ENCODE measurements around the gene SCN3B. TPM values are rescaled to one million over a fixed set of nuclear protein-coding genes. Genes with fewer than 3 reads are reported as not detected.

The SCN3B gene
- 1.7 TPM for total RNA-seq
- long read RNA-seq, result 0 reads

DNA sequence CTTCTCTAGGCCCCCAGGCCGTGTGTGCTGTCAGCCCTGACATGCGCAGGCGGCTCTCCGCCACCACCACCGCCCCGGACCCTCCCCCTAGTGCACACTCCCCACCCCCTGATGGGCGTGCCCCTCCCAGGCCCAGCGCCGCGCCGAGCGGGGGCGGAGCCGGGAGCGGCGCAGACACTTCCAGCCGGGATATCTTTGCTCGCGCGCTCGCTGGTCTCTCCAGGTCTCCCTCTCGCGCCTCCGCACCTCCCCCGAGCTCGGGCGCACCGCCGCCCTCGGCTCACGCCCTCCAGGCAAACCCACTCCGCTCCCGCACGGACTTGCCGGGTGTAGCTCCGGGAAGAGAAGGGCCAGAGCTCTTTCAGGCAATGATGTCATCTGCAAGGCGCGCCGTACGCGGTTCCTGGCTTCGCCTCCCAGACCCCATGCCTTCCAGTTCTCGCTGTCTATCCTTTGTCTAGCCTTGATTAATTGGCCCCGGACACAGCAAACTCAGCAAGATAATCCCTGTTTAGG is at the start of gene SCN3B:
Gene SCN3B (minus strand): TSS at position 59 of the 516 bp plus-strand sequence. CDS start 823 bp downstream, outside the sequence.
- peak; percentile 98 for ATAC-seq
- peak; percentile 79 for DNase-seq
- intact Hi-C loops (cut with micrococcal nuclease), result no loop called here

- intact Hi-C loops (cut with micrococcal nuclease), result no loop called here
- DNase-seq, result no peak
- no peak for ATAC-seq
These were observed 48.3 kb upstream of the SCN3B start for GRCh38 chr11:123702696-123703095.

DNA sequence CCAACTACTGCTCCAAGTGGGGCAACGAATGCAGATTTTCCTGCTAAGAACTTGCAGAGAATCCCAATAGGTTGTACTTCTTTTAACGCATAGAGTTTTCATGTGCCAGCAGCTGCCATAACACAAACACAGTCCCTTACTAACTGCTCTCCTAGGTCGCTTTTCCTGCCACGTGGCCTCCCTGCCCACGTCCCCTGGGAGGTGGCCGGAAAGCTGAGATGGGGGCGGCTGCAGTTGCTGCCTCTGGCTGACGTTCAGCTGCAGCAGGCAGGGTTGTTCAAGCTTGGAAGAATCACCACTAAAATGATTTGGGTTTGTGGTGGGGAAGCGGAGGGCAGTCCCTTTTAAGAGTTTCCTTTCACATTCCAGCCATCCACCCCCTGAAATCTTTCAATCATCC is 47.7 kb upstream of the SCN3B start:
- peak; percentile 30 for DNase-seq
- intact Hi-C loops (cut with micrococcal nuclease), result no loop called here
- no peak for ATAC-seq

DNA sequence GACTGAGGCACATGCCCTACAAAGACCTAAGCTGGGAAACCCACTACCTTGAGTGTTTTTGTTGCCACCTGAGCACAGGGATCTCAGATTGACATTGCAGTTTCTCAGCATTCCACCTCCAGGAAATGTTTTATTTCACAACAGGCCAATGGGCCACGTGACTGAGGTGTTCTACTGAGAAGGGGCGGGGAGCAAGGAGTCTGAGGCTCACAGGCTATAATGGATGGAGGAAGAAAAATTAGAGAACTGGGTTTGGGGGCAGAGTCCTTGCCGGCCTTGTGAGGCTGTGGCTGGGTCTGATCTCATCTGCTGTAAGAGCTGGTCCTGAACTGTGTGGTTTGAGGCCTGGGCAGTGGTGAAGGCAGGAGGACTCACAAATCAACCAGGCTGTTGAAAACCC is 46.3 kb upstream of the SCN3B start:
- intact Hi-C loops (cut with micrococcal nuclease), result no loop called here
- ATAC-seq (no peak), DNase-seq (no peak)

DNA sequence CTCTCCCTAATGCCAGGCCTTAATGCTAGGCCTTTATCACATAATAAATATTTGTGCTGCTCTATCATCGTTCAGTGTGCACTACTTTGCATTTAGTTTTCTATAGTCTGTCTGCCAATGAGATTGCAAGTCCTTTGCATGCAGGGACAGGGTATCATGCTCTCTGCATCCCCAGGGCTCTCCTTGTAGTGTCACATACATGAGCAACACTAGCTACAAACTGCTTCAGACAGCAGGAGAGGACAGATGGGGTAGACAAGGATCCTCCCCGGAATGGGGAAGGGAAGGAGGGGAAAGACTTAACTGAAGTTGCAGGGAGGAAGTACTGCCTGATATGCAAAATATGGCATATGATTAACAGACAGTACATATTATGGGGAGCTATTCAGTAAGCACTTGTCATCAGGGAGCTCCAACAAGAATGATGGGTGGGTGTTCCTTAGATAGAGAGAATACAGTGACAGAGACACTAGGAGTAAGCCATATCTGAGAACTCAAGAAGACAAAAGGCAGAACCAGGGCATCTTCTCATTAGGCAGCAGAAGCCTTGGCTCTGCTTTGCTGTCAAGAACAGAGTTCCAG is 44.2 kb upstream of the SCN3B start:
- ATAC-seq (no peak), DNase-seq (no peak)
- intact Hi-C loops (cut with micrococcal nuclease), result no loop called here

- no peak for DNase-seq
- ATAC-seq, result no peak
- intact Hi-C loops (cut with micrococcal nuclease), result no loop called here
These were observed 41.8 kb upstream of the SCN3B start for GRCh38 chr11:123696183-123696582.

- no peak for DNase-seq
- intact Hi-C loops (cut with micrococcal nuclease), result no loop called here
- no peak for ATAC-seq
These were observed 40.8 kb upstream of the SCN3B start for GRCh38 chr11:123695231-123695630.

DNA sequence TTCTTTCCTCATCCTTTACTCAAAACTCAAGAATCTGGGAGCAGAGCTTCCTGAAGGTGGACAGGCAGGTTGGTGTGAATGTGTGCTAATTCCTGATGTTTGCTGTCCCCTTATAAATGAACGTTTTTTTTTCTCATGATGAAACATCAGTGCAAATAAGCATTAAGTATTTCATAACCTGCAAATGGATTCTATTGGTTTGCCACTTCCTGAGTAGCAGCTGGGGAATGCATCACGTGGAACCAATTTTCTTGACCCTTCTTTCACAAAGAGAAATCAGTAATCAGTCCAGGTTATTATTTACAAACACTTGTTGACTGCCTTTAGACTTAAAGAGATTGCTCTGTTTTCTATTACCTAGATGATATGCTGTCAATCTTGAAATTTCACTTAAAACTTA is 40.1 kb upstream of the SCN3B start:
- intact Hi-C loops (cut with micrococcal nuclease), result no loop called here
- ATAC-seq (no peak), DNase-seq (no peak)

GRCh38 chr11:123692961-123693360 is 38.5 kb upstream of the SCN3B start:
- DNase-seq (no peak), ATAC-seq (no peak)
- intact Hi-C loops (cut with micrococcal nuclease), result no loop called here

DNA sequence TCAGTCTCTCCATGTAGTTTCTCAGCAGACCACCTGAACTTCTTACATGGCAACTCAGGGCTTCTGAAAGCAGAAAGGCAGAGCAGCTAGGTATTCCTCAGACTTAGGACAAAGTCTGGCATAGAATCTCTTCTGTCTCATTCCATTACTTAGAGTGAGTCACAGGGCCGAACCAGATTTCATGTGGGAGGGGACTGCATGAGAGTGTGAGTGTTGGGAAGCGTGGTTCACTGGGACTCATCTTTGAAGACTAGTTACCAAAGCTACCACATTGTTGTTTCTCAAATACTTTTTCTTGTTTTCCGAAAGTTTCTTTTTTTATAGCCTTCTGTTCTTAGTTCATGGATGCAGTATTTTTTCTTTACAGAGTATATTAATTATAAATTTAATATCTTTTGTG is 36.1 kb upstream of the SCN3B start:
- no peak for DNase-seq
- intact Hi-C loops (cut with micrococcal nuclease), result no loop called here
- ATAC-seq, result no peak

DNA sequence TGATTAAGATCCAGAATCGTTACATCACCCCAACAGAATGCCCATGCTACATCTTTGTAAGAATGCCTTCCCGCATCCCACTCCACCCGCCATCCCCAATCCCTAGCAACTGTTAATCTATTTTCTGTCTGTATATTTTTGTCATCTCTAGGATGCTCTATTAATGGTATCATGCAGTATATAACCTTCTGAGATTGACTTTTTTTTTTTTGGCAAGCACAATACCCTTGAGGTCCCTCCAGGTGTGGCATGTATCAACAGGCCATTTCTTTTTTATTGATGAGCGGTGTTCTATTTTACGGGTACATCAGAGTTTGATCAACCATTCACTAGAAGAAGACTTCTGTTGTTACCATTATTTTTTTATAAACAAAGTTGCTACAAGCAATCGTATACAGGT is 30.2 kb upstream of the SCN3B start:
- ATAC-seq, result no peak
- intact Hi-C loops (cut with micrococcal nuclease), result no loop called here
- DNase-seq, result no peak

DNA sequence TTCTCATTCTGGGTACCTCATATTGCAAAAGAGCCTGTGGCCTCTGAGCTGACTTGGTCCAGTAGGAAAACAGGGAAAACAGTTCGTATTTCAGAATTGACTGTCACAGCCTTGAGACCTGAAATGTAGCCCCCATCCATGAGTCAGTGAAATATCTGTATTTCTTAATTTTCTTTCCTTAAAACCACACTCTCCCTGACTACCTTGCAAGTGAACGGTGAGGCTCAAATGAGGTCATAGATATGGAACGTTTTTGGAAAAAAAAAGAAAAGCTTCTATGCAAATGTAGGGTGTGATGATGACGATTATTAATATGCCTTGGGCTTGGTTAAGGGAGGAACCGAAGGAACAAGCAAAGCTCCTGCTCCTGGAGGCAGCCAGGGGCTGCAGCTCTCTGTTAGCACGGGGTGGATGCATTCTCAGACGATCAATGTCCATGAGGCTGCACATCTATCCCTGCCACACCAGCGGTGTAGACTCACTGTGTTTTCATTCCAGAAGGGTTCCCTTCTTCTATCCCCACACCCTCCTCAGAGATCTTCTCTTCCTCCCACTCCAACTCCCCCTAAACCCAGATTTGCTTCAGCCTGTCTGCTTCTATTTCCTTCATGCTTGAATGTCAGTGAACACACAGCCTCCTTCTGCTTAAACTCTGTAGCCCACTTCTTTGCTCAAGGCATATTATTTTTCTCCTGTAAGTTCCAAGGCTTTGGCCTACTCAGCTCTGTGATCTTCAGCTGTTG is 29.2 kb upstream of the SCN3B start:
- no peak for ATAC-seq
- DNase-seq, result no peak
- intact Hi-C loops (cut with micrococcal nuclease), result no loop called here

DNA sequence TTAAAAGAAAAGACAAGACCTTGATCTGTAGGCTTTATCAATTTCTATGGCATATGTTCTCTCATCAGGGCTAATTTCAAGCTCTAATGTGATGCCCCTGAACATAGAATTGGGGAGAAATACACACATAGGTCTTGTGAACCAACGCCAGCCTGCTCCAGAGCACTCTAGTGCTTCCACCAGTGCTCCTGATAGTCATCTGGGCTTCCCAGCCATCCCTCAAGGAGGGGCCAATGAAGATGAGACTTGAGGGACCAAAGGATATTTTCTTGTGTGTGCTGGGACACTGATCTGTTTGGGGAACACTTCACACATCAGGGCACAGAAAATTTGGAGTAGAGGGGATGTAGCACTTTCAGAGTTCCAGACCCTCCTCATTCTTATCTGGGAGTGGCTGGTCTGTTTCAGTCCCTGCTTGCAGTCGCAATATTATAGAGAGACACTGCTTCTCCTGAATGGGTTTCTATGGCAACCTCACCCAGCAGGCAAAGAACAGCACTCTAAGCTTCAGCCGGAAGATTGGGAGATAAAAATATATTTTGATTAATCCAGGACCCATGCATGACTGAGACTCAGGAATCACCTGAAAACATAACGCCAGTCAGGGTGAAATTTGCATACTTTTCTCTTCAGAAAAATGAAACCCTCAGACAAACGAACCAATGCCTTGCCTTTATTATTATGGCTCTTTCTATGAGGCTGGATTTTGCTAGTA is 28.4 kb upstream of the SCN3B start:
- intact Hi-C loops (cut with micrococcal nuclease), result no loop called here
- ATAC-seq (no peak), DNase-seq (no peak)

DNA sequence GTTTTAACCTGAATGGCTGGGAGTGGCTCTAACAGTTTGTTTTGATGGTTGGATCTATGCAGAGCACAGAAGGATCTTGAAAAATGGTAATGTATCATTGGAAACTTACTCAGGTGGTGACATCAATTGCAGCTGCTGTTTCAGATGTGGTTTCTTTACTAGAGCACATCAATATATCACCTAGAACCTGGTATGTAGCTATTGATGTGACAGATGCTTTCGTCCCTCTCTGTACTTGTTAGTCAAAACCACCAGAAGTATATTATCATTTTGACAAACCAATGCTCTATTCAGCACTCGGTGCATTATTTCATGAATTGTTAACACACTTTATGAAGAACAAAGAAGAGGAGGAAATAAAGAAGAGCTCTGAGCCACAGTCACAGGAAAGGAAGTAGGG is 26.6 kb upstream of the SCN3B start:
- DNase-seq, result no peak
- intact Hi-C loops (cut with micrococcal nuclease), result no loop called here
- no peak for ATAC-seq

DNA sequence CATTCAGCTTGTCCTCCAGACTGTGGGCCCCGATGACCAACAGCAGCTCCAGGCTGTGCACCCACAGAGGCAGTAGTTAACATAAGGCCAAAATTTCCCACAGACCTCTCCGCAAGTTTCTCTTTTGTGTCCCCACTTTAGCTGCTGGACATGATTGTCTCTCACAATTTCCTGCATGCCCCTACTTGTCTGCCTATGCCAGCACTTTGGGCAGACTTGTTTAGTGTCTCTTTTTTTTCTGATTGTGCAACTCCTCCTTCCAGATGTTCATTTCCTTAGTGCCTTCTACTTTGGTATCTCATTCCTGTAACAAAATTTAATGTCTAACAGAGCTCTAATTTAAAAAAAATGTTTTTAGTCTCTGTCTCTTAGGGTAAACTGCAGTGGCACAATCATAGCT is 23.8 kb upstream of the SCN3B start:
- no peak for ATAC-seq
- intact Hi-C loops (cut with micrococcal nuclease), result no loop called here

DNA sequence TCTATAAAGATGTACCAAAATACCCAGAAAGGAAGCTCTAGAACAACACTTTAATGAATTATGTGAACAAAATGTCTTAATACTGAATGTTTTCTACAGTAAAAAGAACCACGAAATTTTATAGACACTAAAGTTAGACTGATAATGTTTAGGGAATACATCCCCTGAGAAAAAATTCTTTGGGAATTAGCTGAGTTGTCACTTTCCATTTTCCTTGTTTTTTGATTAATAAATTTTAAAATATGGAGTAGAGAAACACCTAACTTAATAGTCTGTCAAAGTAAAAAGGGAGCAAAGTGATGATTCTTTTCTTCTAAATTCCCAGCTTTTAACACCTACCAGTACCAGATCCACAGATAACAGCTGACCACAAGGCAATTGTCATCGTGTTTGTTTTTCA is 23.1 kb upstream of the SCN3B start:
- intact Hi-C loops (cut with micrococcal nuclease), result no loop called here
- no peak for DNase-seq
- ATAC-seq, result no peak

More for the DNA sequence above, 23.8 kb upstream of the SCN3B start:
- DNase-seq, result no peak

- intact Hi-C loops (cut with micrococcal nuclease), result no loop called here
- ATAC-seq (no peak), DNase-seq (no peak)
These were observed 19.9 kb upstream of the SCN3B start for GRCh38 chr11:123674297-123674696.

DNA sequence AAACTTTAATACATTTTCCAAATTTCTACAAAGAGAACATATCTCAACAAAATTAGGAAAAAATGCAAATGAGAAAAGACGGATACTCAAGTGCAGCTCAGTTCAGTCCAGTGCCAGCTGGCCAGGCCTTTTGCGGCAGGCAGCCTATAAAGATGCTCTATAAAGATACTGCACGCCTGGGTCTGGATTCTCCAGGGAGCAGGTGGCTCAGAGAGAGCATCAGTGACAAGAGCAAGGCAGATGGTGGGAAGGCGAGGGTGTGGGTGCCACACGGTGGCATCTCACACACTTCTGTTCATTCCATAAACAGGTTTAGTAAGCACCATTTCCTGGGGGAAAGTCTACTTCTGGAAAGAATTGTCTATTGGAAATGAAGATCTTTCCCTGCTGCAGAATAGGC is 18.1 kb upstream of the SCN3B start:
- intact Hi-C loops (cut with micrococcal nuclease), result no loop called here
- ATAC-seq, result no peak
- no peak for DNase-seq

- ATAC-seq (no peak), DNase-seq (no peak)
- intact Hi-C loops (cut with micrococcal nuclease), result no loop called here
These were observed 17.1 kb upstream of the SCN3B start for GRCh38 chr11:123671534-123671933.

DNA sequence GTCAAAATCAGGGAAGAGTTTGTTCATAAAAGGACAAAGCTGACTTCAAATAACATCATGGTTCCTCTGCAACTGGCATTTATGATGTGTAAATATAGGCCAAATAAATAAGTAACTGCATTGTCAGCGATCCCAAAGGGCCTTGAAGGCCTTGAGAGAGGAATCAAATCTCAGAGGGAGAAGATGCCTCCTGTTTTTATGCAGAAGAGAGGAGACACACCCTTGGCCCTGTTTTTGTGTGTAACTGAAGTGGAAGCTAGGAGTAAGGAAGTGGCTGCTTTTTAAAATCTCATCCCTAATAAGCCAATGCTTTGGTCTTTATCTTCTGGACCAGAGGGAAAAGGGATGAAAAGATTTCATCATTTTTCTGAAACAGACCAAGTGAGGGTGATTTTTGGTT is 15.7 kb upstream of the SCN3B start:
- intact Hi-C loops (cut with micrococcal nuclease), result no loop called here
- ATAC-seq (no peak), DNase-seq (no peak)

Measured in left ventricle myocardium superior (tissue), 1 donor.